Amygdala (tissue), 56 donors: Measurements from ENCODE around the gene ATE1.
"Not testable (repeated sequence)": the region's sequence is repeated elsewhere in the genome, so short reads cannot be mapped to it uniquely, and the experiment has no call there.

Experiments
- DNase-seq, 56 donors: peaks; one replicate each; lab custom pipeline; 2025; lab: John Stamatoyannopoulos, UW

Gene ATE1

DNA sequence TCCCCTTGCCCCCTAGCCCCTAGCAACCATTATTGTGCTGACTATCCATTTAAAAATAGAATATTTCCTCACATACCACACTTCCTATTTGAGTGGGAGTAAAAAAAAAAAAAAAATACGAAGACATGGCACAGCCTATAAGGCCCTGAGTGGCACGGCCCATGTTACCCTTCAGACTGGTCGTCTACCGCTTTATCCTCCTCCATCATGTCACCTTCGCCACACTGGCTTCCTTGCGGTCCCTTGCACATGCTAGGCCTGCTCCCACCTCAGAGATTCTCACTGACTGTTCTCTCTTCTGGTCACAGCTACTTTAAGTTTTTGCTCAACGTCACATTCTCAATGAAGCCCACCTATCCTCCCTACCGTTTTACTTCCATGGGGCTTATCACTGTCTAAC lies 130.3 kb downstream of the ATE1 start:
- no peak for DNase-seq

- DNase-seq = no peak
These were observed 131.5 kb downstream of the ATE1 start for GRCh38 chr10:121796342-121796741.

DNA sequence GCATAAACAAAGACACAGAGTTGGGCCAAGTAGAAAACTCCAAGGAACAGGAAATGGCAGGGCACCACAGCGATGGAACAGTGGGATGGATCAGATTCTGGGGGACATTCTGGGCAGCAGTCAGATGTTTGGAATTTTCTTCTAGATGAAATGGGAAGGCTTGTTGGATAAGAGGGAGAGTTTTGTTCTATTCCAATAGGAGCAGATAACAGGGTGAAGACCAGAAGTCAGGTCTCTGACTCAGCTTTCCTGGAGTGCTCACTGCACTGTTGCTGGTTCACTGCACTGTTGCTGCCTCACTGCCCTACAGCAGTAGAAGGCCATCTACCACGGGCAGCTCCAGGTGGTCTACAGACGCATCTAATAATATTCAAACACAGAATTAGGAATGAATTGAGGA lies 135.6 kb downstream of the ATE1 start:
- no peak for DNase-seq

GRCh38 chr10:121791761-121792160 lies 136.1 kb downstream of the ATE1 start:
- DNase-seq = no peak

DNA sequence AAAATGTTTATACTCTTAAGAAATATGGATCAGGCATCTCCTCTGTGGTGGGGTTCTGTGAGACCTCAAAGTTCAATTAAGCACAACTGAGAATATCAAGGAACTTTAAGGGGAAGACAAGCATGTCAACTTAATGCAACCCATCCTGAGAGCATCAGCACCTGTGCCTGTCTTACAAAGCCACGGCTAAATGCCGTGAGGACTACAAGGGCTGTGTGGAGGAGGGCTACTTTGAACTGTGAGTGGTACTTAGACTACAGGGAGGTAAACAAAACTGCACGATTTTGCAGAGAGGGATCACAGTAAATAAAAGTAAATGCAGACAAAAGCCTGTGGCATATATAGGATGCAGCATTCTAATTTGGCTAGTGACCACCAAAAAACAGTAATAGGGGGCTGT lies 139.1 kb downstream of the ATE1 start:
- DNase-seq = no peak

DNA sequence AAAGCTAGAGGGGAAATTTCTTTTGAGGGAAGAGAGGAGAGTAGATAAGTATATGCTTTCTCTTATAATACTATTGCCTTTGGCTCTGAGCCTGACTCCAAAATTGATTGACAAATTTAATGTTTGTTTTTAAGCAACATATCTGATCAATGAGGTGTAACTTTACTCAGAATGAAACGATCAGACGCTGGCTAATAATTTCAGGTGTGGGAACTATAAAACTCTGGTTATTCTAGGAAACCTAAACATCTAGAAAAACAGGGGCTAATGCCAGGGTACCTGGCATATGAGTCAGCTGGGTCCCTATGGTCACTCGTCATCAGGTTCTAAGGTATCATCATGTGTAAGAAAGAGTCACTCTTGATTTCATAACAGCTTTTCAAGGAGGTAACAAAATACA lies 139.7 kb downstream of the ATE1 start:
- DNase-seq = no peak

DNA sequence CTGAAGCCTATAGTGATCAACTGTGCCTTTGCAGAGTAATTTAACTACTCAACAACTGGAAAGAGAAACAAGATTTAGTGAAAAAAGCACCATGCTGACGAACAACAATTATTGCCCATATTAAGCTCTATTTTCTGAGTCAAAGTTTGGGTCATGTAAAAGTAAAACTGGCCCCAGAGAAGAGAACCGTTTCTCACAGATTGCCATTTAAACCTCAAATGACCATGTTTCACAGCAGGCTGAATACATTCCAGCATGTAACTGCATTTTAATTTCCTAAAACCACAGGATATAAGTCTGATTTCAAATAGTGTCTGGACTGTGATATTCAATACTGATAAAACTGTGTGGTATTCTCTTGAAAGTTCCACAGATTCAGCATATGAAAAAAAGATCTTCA lies 140.7 kb downstream of the ATE1 start:
- no peak for DNase-seq

GRCh38 chr10:121783782-121784372 lies 144.0 kb downstream of the ATE1 start:
- DNase-seq = no peak

GRCh38 chr10:121781101-121781500 lies 146.7 kb downstream of the ATE1 start:
- no peak for DNase-seq

GRCh38 chr10:121774813-121775212 lies 153.0 kb downstream of the ATE1 start:
- no peak for DNase-seq

DNA sequence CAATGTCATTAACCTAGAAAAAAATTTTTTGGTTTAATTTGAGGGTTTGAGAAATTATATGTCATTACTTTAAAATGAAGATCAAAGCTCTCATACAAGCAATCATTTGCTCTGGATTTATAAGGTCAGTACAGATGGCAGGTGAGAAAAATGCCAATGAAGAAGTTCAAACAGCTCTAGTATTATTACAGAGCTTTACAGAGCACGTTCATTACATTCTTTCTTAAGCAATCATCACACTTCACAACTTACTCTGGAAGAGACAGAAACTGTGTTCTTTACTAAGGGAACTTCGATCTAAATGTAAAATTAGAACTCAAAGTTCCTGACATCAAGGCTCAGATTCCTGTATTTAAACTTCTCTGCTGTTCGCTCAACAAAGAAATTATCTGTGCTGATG lies 153.4 kb downstream of the ATE1 start:
- no peak for DNase-seq

DNA sequence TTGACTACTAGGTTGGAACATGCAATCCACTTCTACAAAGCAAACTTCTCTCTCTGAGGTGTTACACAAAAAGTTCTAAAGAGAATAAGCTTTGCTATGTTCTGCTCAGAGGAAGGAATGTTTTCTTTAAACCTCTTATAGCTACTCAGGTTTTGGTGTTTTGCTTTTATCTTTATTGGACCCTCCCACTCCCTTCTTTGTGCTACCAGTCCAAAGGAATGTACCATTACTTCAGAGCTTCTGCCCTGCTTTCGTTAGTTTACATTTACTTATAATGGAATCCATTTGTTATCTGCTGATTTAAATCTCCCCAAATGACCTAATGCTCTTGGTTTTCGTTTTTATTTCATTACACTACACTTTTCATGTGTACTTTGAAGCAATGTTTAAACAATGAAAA lies 154.9 kb downstream of the ATE1 start:
- no peak for DNase-seq

DNA sequence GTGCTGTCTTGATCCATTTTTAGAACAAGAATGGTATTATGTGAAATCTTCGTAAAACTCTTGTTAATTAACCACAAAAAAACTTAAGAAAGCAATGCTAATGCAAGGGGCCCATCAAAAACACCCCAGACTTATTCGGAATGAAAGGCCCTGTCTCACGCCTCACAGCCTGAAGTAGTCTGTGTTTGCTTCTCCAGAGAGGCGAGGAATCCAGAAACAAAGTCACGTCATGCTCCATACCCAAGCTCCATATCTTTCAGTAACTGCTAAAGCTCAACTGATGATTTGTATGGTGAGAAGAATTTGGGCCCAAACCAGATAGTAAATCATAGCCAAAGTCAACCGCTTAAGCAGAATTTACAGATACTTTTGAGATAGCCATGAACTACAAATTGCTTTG lies 155.4 kb downstream of the ATE1 start:
- no peak for DNase-seq

- no peak for DNase-seq
These were observed 155.9 kb downstream of the ATE1 start for GRCh38 chr10:121771966-121772365.

DNA sequence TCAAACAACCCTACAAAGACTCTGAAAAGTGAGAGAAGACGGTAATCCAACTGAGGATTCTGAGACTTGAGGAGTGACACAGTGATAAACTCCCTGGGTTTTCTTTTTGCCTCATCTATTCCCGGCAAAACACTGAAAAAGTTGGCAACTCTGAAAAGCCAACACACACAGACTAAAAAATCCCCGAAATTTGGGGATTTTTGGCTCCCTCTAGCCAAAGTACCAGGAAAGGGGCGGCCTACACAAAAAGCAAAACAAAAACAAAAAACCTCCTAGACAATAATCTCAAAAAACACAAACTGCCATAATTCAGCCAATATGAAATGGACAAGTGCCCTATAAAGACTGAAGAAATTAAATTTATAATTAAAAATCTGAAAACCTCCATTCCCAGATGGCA lies 161.4 kb downstream of the ATE1 start:
- DNase-seq = no peak

GRCh38 chr10:121765204-121765603 lies 162.6 kb downstream of the ATE1 start:
- no peak for DNase-seq

- DNase-seq = no peak
These were observed 163.4 kb downstream of the ATE1 start for GRCh38 chr10:121764233-121764942.

- not testable (repeated sequence) for DNase-seq
These were observed 170.6 kb downstream of the ATE1 start for GRCh38 chr10:121757241-121757640.

GRCh38 chr10:121755496-121755895 lies 172.3 kb downstream of the ATE1 start:
- not testable (repeated sequence) for DNase-seq

- no peak for DNase-seq
These were observed 173.2 kb downstream of the ATE1 start for GRCh38 chr10:121754666-121755065.

GRCh38 chr10:121753726-121754476 lies 173.9 kb downstream of the ATE1 start:
- DNase-seq = no peak

GRCh38 chr10:121751191-121751760 lies 176.6 kb downstream of the ATE1 start:
- no peak for DNase-seq
